ENCODE results near the gene MRPL30.
A peak's percentile ranks its signal among the peaks of the same experiment; 100 is the strongest.
"Not testable (repeated sequence)": the region's sequence is repeated elsewhere in the genome, so short reads cannot be mapped to it uniquely, and the experiment has no call there.

The MRPL30 gene

DNA sequence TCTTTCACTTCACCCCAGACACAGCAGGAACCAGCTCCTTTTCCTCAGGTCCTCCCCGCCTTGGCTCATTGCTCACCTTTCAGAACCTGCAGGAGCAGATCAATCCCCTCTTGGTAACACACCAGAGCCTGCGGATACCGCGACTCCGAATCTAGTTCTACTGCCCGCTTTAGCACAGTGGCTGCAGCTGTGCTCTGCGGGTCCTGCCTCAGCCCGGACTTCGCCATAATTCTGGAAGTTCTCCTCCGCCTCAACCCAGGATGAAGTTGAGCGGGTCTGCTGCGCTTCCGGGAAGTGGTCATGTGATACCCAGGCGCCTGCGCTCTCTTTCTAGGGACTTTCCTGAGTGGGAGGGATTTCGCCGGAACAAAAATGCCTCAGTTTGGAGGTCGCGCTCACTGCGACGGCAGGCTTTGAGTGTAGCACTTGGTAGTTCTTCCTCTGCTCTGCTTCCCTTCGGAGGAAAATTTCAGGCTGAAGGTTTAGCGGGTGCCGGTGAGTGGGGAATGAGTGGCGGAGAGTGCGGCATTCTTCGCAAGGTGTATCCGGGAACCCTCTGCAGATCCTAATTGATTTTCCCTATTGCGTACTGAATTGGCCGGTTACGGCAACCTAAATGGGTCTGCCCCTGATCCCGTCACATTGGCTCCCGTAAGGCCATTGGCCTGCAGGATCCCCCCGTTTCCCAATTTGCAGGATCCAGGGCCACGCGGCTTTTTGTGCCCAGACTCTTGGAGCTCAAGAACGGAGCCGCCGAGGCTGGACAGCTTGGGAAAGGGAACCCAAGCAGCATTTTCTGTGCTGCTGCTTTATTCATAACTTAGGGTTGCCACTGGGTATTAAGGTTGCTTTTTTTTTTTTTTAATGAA, at the start of gene MRPL30, which contains the start of gene MITD1:
Gene MRPL30 (plus strand): TSS at position 430 of the 869 bp plus-strand sequence. CDS start 5,020 bp downstream, outside the sequence.
Gene MITD1 (minus strand): TSS at position 304 of the 869 bp plus-strand sequence. CDS start 77 bp downstream, at position 227.
- peak; percentile 56 for TF ChIP-seq POLR2A (IDR thresholded peaks at IDR 0.05; ENCODE audit: low read depth, low read length)
- DNase-seq (ENCODE audit: insufficient read length, low spot score) (peak; percentile 65), FAIRE-seq (peak; percentile 95)

DNA sequence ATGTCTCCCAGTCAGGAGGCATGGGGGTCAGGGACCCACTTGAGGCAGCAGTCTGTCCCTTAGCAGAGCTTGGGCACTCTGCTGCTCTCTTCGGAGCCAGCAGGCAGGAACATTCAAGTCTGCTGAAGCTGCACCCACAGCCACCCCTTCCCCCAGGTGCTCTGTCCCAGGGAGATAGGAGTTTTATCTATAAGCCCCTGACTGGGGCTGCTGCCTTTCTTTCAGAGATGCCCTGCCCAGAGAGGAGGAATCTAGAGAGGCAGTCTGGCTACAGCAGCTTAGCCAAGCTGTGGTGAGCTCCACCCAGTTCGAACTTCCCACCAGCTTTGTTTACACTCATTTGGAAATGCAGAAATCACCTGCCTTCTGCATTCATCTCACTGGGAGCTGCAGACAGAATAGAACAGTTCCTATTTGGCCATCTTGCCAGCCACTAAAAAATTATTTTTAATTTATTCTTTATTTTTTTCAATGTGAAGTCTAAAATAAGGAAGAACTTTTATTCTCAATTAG, 45.9 kb upstream of the MRPL30 start:
- DNase-seq (ENCODE audit: insufficient read length, low spot score); FAIRE-seq: not testable (repeated sequence)

DNA sequence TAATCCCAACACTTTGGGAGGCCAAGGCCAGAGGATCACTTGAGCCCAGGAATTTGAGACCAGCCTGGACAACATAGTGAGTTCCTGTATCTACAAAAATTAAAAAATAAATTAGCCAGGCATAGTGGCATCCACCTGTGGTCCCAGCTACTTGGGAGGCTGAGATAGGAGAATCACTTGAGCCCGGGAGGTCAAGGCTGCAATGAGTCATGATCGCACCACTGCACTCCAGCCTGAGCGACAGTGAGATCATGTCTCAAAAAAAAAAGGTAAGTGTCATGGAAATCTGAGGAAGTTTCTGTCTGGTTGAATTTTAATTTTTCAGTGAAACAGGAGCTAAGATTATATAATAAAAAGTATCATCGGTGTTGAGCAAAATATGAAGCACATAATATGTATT, 42.0 kb upstream of the MRPL30 start:
- FAIRE-seq (no peak), DNase-seq (ENCODE audit: insufficient read length, low spot score) (no peak)
- TF ChIP-seq POLR2A (IDR thresholded peaks at IDR 0.05; ENCODE audit: low read depth, low read length), result no peak

DNA sequence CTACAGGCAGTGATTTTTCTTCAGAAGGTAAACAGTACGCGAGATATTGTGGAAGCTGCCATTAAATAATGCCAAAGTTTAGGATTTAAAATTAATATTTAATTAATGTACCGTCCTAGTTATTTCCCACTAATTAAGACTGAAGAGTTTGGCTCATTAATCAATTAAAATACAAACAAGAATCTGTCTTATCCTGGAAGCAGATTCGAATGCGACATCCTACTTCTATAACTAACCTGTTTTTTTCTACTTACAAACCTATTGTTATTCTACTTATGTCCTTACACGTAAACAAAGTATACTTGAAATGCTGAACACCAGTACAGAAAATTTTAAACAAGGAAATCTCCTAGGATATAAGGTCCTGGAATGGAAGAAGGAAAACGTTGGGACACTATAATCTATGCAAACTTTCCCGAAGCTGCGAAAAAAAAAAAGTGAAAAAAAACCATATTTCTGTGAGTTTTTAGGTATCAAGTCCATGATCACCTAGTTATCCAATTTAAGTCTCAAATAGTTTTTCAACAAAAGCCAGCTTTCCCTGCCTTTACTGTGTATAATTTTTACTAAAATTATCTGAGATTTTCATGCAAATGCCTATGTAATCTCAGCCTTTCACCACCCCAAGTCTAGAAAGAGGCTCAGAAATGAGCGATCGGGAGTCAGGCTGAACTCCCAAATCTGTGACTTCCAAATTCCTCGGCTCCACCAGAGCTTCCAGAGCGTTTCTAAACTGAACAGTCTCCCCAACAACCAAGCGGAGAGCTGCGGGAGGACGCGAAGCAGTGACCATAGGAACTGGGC, 40.7 kb upstream of the MRPL30 start:
- TF ChIP-seq POLR2A (IDR thresholded peaks at IDR 0.05; ENCODE audit: low read depth, low read length), result no peak
- no peak for FAIRE-seq
- no peak for DNase-seq (ENCODE audit: insufficient read length, low spot score)

DNA sequence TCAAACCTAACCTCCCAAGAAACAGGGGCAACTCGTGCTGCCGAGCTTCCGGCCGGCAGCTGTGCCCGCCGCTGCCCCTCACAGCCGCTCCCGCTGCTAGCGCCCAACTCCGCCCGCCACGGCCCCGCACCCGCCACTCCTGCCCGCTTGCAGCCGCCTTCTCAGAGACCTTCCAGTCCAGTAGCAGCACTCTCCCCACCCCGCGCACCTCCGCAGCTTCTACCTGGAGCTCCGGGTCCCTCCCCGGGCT, 40.2 kb upstream of the MRPL30 start:
- FAIRE-seq, result peak; percentile 48
- TF ChIP-seq POLR2A (IDR thresholded peaks at IDR 0.05; ENCODE audit: low read depth, low read length), result peak; percentile 75; the same call in 1 of the 2 replicates
- DNase-seq (ENCODE audit: insufficient read length, low spot score), result peak; percentile 57

DNA sequence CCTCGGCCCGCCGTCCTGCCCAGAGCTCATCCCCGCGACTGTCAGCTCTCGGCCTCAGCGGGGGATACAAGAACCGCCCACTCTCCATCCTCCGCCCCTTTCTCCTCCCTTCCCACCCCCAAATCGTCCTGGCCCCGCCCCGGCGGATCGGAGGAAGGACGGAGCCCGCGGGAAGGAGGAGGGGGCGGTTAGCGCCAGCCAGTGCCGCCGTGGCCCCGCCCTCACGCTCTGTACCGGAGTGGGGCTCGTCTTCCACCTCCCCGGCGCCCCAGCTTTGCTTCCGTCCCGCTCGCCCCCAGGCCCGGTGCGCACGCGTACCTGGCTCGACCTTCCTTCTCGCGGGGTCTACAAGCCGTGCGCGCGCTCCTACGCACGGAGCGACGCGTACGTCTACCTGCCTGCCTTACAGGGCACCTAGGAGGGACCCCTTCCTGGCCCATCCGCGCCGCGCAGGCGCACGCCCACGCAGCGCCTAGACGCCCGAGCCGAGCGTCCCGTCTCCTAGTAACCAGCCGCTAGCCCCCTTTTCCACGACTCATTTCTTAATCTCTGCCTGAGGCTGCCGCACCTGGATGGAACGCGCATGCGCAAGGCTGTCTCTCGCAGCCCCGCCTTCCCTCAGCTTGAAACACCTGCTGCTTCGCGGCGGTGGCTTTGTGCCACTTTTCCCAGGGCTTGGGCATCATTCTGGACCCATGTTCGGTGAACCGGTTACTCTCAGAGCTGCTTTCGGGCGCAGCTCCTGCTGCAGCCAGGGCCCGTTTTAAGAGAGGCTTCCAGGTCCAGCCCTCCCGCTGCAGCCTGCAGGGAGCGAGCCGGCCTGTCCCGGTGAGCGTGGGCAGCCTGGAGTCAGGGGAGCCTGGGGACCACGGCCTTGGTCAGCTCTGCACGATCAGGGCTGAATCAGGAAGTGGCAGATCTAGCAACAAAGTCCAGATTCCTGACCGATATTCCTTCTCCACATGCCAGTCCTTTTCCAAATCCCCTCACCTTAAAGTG, 39.6 kb upstream of the MRPL30 start, which contains the start of gene C2orf15:
Gene C2orf15 (plus strand): TSS at position 598 of the 999 bp plus-strand sequence. CDS start 8,852 bp downstream, outside the sequence.
- FAIRE-seq (peak; percentile 85), DNase-seq (ENCODE audit: insufficient read length, low spot score) (peak; percentile 77)
- no peak; the same call in 1 of the 2 replicates for TF ChIP-seq POLR2A (IDR thresholded peaks at IDR 0.05; ENCODE audit: low read depth, low read length)

DNA sequence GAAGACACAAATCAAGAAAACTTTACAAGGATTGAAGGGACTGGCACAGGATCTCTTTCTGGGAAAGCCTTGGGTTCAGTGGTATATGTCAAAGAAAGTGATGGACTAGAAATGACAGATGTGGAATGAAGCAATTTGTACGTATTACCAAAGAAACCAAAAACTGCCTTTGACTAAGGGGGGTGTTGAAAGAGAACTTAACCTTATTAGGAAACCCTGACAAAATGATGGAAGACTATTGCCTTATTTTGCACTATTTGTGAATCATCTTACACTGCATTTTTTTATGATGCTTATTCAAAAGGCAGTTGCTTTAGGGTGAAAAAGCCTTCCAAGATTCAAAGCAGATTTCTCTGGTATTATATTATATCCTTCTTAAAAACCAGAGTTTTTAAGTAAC, 30.3 kb upstream of the MRPL30 start:
- TF ChIP-seq POLR2A (IDR thresholded peaks at IDR 0.05; ENCODE audit: low read depth, low read length), result no peak
- no peak for FAIRE-seq
- DNase-seq (ENCODE audit: insufficient read length, low spot score), result no peak

GRCh38 chr2:99152199-99152895, 28.6 kb upstream of the MRPL30 start:
- TF ChIP-seq POLR2A (IDR thresholded peaks at IDR 0.05; ENCODE audit: low read depth, low read length), result no peak
- no peak for DNase-seq (ENCODE audit: insufficient read length, low spot score)
- FAIRE-seq, result no peak

DNA sequence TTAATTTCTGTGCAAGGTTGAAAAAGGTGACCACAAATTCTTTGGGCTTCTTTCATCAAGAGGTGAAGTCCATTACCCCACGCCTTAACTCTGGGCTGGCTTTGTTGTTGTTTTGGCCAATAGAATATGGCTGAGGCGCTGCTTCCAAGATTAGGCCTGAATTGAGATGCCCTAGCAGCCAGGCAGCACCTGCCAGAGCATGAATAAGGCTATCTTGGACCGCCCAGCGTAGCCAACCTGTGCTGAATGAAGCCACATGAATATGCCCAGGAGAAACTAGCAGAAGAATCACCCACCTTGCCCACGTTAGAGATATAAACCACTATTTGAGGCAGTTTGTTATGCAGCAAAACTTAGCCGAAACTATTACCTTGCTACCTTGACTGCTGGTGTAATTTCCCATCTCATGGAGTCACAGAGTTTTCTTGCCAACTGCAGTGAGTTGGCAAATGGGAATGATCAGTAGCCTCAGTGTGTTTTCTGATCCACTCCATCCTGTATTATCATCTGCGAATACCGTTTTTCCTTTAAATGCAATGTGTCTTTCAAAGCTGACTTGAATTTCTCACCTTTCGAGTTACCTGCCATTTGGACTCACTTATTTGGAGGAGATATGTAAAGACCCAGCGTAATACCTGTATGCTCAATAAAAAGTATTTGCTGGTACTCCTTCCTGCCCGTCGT, 26.9 kb upstream of the MRPL30 start:
- FAIRE-seq (peak; percentile 43), DNase-seq (ENCODE audit: insufficient read length, low spot score) (no peak)
- no peak for TF ChIP-seq POLR2A (IDR thresholded peaks at IDR 0.05; ENCODE audit: low read depth, low read length)

DNA sequence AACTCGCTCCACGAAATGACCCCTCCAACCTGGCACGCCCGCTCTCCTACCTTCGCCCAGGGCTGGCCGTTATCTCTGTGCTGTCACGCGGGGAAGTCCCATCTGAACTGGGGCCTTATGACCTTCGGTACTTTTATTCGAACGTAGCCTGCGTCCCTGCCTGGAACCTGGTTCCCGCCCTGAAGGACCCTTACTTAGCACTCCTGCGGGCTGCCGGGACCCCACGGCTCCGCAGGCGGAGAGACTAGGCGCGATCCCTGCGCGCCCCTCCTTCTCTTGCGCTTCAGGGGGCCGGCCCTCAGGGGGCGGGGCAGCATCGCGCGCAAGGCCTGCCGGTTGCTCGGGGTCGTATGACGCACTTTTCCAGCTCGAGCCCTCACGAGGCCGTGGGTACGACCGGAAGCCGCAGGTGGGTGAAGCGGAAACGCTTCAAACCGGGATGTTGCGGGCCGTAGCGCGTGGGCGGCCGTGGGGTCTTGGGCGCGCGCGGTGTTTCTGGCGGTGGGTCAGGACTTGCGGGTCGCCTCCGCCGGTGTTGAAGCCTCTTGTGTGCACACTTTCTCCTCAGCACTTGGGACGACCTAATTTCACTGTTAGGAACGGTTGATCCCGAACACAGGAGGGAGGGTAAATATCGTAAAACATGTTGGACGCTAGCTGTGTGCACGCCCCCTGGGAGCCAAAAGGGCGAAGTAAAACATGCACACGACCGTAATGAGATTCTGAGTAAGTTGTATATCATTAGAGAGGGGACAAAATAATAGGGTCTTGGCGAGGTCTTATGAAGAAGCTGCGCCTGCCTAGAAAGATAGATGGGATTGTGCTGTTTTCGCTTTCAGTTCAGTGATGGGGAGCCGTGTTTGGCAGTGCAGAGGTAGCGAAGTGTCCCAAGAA, 26.1 kb upstream of the MRPL30 start, which contains the start of the genes LIPT1 and TSGA10:
Gene LIPT1 (plus strand): TSS at position 325 of the 894 bp plus-strand sequence. CDS start 6,991 bp downstream, outside the sequence.
Gene TSGA10 (minus strand): TSS at position 300 of the 894 bp plus-strand sequence. CDS start 45,503 bp downstream, outside the sequence.
- DNase-seq (ENCODE audit: insufficient read length, low spot score) (peak; percentile 90), FAIRE-seq (peak; percentile 93)
- TF ChIP-seq POLR2A (IDR thresholded peaks at IDR 0.05; ENCODE audit: low read depth, low read length), result peak; percentile 65

- no peak for FAIRE-seq
- TF ChIP-seq POLR2A (IDR thresholded peaks at IDR 0.05; ENCODE audit: low read depth, low read length), result no peak
- no peak for DNase-seq (ENCODE audit: insufficient read length, low spot score)
Observed at GRCh38 chr2:99156891-99157290, 24.1 kb upstream of the MRPL30 start.

Measured in H54 (cell line).